HG03039 (cell line): ENCODE measurements around the gene DDX51.
"Not testable (repeated sequence)": the region's sequence is repeated elsewhere in the genome, so short reads cannot be mapped to it uniquely, and the experiment has no call there.

Experiments used
- ATAC-seq: cut with Tn5 transposase; IDR thresholded peaks from one replicate; pipeline ENCODE4 v1.9.1; 2021; ENCODE audit warnings: mild to moderate bottlenecking, moderate library complexity; ENCODE audit not compliant: unreplicated experiment

DDX51 gene

GRCh38 chr12:132141976-132142678 lies 2.0 kb downstream of the DDX51 start:
- ATAC-seq: no peak

- no peak for ATAC-seq
These were observed 2.9 kb downstream of the DDX51 start for GRCh38 chr12:132140918-132141841.

- no peak for ATAC-seq
These were observed 3.6 kb downstream of the DDX51 start for GRCh38 chr12:132140501-132140900.

GRCh38 chr12:132139912-132140311 lies 4.2 kb downstream of the DDX51 start:
- ATAC-seq: no peak

- ATAC-seq: no peak
These were observed 4.9 kb downstream of the DDX51 start for GRCh38 chr12:132138941-132139871.

- no peak for ATAC-seq
These were observed 6.5 kb downstream of the DDX51 start for GRCh38 chr12:132137483-132138125.

GRCh38 chr12:132136226-132136625 lies 7.9 kb downstream of the DDX51 start:
- not testable (repeated sequence) for ATAC-seq

GRCh38 chr12:132134653-132135183 lies 9.4 kb downstream of the DDX51 start:
- ATAC-seq: not testable (repeated sequence)

GRCh38 chr12:132133952-132134652 lies 10.0 kb downstream of the DDX51 start:
- ATAC-seq: no peak

GRCh38 chr12:132132609-132133430 lies 11.3 kb downstream of the DDX51 start:
- no peak for ATAC-seq

- no peak for ATAC-seq
These were observed 12.2 kb downstream of the DDX51 start for GRCh38 chr12:132131952-132132351.

GRCh38 chr12:132131229-132131628 lies 12.9 kb downstream of the DDX51 start:
- no peak for ATAC-seq

- ATAC-seq: no peak
These were observed 13.4 kb downstream of the DDX51 start for GRCh38 chr12:132130690-132131089.

- ATAC-seq: no peak
These were observed 15.1 kb downstream of the DDX51 start for GRCh38 chr12:132129007-132129406.

GRCh38 chr12:132127041-132127440 lies 17.1 kb downstream of the DDX51 start:
- no peak for ATAC-seq

- ATAC-seq: no peak
These were observed 18.4 kb downstream of the DDX51 start for GRCh38 chr12:132125736-132126135.

- no peak for ATAC-seq
These were observed 19.2 kb downstream of the DDX51 start for GRCh38 chr12:132124766-132125425.
